ENCODE measurements around the gene CDH13.

Gene CDH13

GRCh38 chr16:82750068-82750467, 123.3 kb downstream of the CDH13 start:
- Histone ChIP-seq H3K4me1 (ENCODE audit: low read length) (no peaks in the 10 kb centered on the region), H3K79me2 (ENCODE audit: low read length) (no peaks in the 10 kb centered on the region), H3K27ac (ENCODE audit: low read length) (no peak overlapping the region), H3K9ac (ENCODE audit: low read length) (no peak overlapping the region), H3K27me3 (ENCODE audit: low read depth, low read length) (peaks cover 6% of the 10 kb centered on the region), H3K4me2 (ENCODE audit: low read length) (no peak overlapping the region), H2AFZ (ENCODE audit: low read depth, low read length) (no peak overlapping the region), H4K20me1 (ENCODE audit: insufficient read depth, low read length) (no peaks in the 10 kb centered on the region), H3K36me3 (replicated peaks; ENCODE audit: low read depth, low read length) (no peaks in the 10 kb centered on the region), H3K9me3 (ENCODE audit: insufficient read depth, low read length) (no peaks in the 10 kb centered on the region), H3K4me3 (ENCODE audit: low read length) (no peak overlapping the region)
- no peak for TF ChIP-seq EZH2phosphoT487 (IDR thresholded peaks at IDR 0.05; ENCODE audit: low read depth)
- TF ChIP-seq CTCF (IDR thresholded peaks at IDR 0.05; ENCODE audit: low read depth, low read length): no peak

- Histone ChIP-seq H3K9ac (ENCODE audit: low read length) (no peak overlapping the region), H3K79me2 (ENCODE audit: low read length) (no peaks in the 10 kb centered on the region), H3K27me3 (ENCODE audit: low read depth, low read length) (peaks cover 6% of the 10 kb centered on the region), H3K27ac (ENCODE audit: low read length) (no peak overlapping the region), H2AFZ (ENCODE audit: low read depth, low read length) (no peak overlapping the region), H4K20me1 (ENCODE audit: insufficient read depth, low read length) (no peaks in the 10 kb centered on the region), H3K36me3 (replicated peaks; ENCODE audit: low read depth, low read length) (no peaks in the 10 kb centered on the region), H3K9me3 (ENCODE audit: insufficient read depth, low read length) (no peaks in the 10 kb centered on the region), H3K4me2 (ENCODE audit: low read length) (no peak overlapping the region), H3K4me3 (ENCODE audit: low read length) (no peak overlapping the region), H3K4me1 (ENCODE audit: low read length) (no peaks in the 10 kb centered on the region)
- TF ChIP-seq EZH2phosphoT487 (IDR thresholded peaks at IDR 0.05; ENCODE audit: low read depth): no peak
- no peak for TF ChIP-seq CTCF (IDR thresholded peaks at IDR 0.05; ENCODE audit: low read depth, low read length)
Observed at GRCh38 chr16:82751020-82751419, 124.3 kb downstream of the CDH13 start.

GRCh38 chr16:82752172-82752571, 125.4 kb downstream of the CDH13 start:
- no peak overlapping the region for H3K4me3 ChIP-seq (ENCODE audit: low read length)
- H3K27ac ChIP-seq (ENCODE audit: low read length): no peak overlapping the region
- H3K4me1 ChIP-seq (ENCODE audit: low read length): no peaks in the 10 kb centered on the region
- no peak overlapping the region for H3K9ac ChIP-seq (ENCODE audit: low read length)
- no peaks in the 10 kb centered on the region for H4K20me1 ChIP-seq (ENCODE audit: insufficient read depth, low read length)
- no peak for TF ChIP-seq EZH2phosphoT487 (IDR thresholded peaks at IDR 0.05; ENCODE audit: low read depth)
- TF ChIP-seq CTCF (IDR thresholded peaks at IDR 0.05; ENCODE audit: low read depth, low read length): no peak
- H3K4me2 ChIP-seq (ENCODE audit: low read length): no peak overlapping the region
- no peaks in the 10 kb centered on the region for H3K36me3 ChIP-seq (replicated peaks; ENCODE audit: low read depth, low read length)
- H3K9me3 ChIP-seq (ENCODE audit: insufficient read depth, low read length): no peaks in the 10 kb centered on the region
- H2AFZ ChIP-seq (ENCODE audit: low read depth, low read length): no peak overlapping the region
- no peaks in the 10 kb centered on the region for H3K79me2 ChIP-seq (ENCODE audit: low read length)
- peaks cover under 1% of the 10 kb centered on the region; the same call in 1 of the 2 replicates for H3K27me3 ChIP-seq (ENCODE audit: low read depth, low read length)

GRCh38 chr16:82753821-82754220, 127.1 kb downstream of the CDH13 start:
- Histone ChIP-seq H3K4me1 (ENCODE audit: low read length) (no peaks in the 10 kb centered on the region), H3K4me2 (ENCODE audit: low read length) (no peak overlapping the region), H3K79me2 (ENCODE audit: low read length) (no peaks in the 10 kb centered on the region), H3K27ac (ENCODE audit: low read length) (no peak overlapping the region), H3K4me3 (ENCODE audit: low read length) (no peak overlapping the region), H2AFZ (ENCODE audit: low read depth, low read length) (no peak overlapping the region), H4K20me1 (ENCODE audit: insufficient read depth, low read length) (no peaks in the 10 kb centered on the region), H3K27me3 (ENCODE audit: low read depth, low read length) (no peaks in the 10 kb centered on the region), H3K36me3 (replicated peaks; ENCODE audit: low read depth, low read length) (no peaks in the 10 kb centered on the region), H3K9ac (ENCODE audit: low read length) (no peak overlapping the region), H3K9me3 (ENCODE audit: insufficient read depth, low read length) (no peaks in the 10 kb centered on the region)
- TF ChIP-seq EZH2phosphoT487 (IDR thresholded peaks at IDR 0.05; ENCODE audit: low read depth): no peak
- TF ChIP-seq CTCF (IDR thresholded peaks at IDR 0.05; ENCODE audit: low read depth, low read length): no peak

All from OCI-LY3 (cell line).